HEK293 (cell line): ENCODE measurements around the gene PBLD.
A peak's percentile ranks its signal among the peaks of the same experiment; 100 is the strongest.

Source experiments
- CTCF ChIA-PET: fragments of 350-600 bp; formaldehyde crosslinking; extraction: SDS; loops from one replicate; lab custom pipeline; 2021; ENCODE audit warnings: antibody characterized with exemption; lab: Yijun Ruan, JAX
- POLR2A ChIA-PET: fragments of 300-600 bp; formaldehyde crosslinking; extraction: SDS; loops from one replicate; lab custom pipeline; 2020; ENCODE audit warnings: antibody characterized with exemption, inconsistent platforms; lab: Yijun Ruan, JAX
- H3K27ac ChIP-seq: fragments of 200-500 bp; sonication (Bioruptor generic); 2 replicates; pipeline ENCODE4 v1.5.1; 2014; ENCODE audit warnings: low read depth, low read length, control low read depth, inconsistent platforms; ENCODE audit errors: extremely low read depth
- H3K36me3 ChIP-seq, 2 experiments: fragments of 200-500 bp in 1 of 2; sonication (Bioruptor generic) in 1 of 2; 1 replicate in 1 of 2; 2 replicates in 1 of 2; pipeline ENCODE4 v1.5.1; 2014 to 2017; ENCODE audit warnings: inconsistent platforms in 2 of 2, low read length in 2 of 2; ENCODE audit not compliant: control insufficient read depth in 2 of 2, insufficient read depth in 1 of 2
- H3K4me1 ChIP-seq: fragments of 200-500 bp; sonication (Bioruptor generic); 2 replicates; pipeline ENCODE4 v1.5.1; 2014; ENCODE audit warnings: mild to moderate bottlenecking, low read length, inconsistent platforms; ENCODE audit not compliant: control insufficient read depth, insufficient read depth
- H3K4me3 ChIP-seq: 2 replicates; pipeline ENCODE4 v1.5.1; 2011; ENCODE audit warnings: low read depth, mild to moderate bottlenecking, control low read depth, low read length, moderate library complexity
- H3K9me3 ChIP-seq: fragments of 200-500 bp; sonication (Bioruptor generic); 2 replicates; pipeline ENCODE4 v1.5.1; 2014; ENCODE audit warnings: low read depth, low read length, inconsistent platforms; ENCODE audit not compliant: control insufficient read depth, insufficient read depth
- IKZF3 ChIP-seq: fragments of 450-650 bp; IDR thresholded peaks from 2 replicates; pipeline ENCODE4 v1.5.0; 2018; ENCODE audit warnings: missing biosample characterization, mild to moderate bottlenecking, missing genetic modification characterization, moderate library complexity
- PRDM1 ChIP-seq: fragments of 450-650 bp; formaldehyde crosslinking; IDR thresholded peaks from 2 replicates; pipeline ENCODE4; 2016; ENCODE audit warnings: missing biosample characterization, missing genetic modification characterization
- SCRT2 ChIP-seq: fragments of 450-650 bp; formaldehyde crosslinking; IDR thresholded peaks from 2 replicates; pipeline ENCODE4 v1.5.1; 2016; ENCODE audit warnings: missing biosample characterization, missing genetic modification characterization
- ZBTB48 ChIP-seq: fragments of 450-650 bp; formaldehyde crosslinking; IDR thresholded peaks from 2 replicates; pipeline ENCODE4 v1.5.1; 2016; ENCODE audit warnings: missing biosample characterization, missing genetic modification characterization
- ZNF121 ChIP-seq: fragments of 450-650 bp; formaldehyde crosslinking; IDR thresholded peaks from 2 replicates; pipeline ENCODE4 v1.5.1; 2016; ENCODE audit warnings: missing biosample characterization, missing genetic modification characterization
- ZNF140 ChIP-seq: fragments of 450-650 bp; formaldehyde crosslinking; IDR thresholded peaks from 2 replicates; pipeline ENCODE4 v1.5.1; 2016; ENCODE audit warnings: missing biosample characterization, missing genetic modification characterization
- ZNF433 ChIP-seq: fragments of 450-650 bp; formaldehyde crosslinking; IDR thresholded peaks from 2 replicates; pipeline ENCODE4 v1.5.1; 2016; ENCODE audit warnings: missing biosample characterization, missing genetic modification characterization, low read depth
- ZNF473 ChIP-seq: fragments of 450-650 bp; formaldehyde crosslinking; IDR thresholded peaks from 2 replicates; pipeline ENCODE4 v1.5.1; 2017; ENCODE audit warnings: missing biosample characterization, missing genetic modification characterization
- ZNF521 ChIP-seq: fragments of 450-650 bp; formaldehyde crosslinking; IDR thresholded peaks from 2 replicates; pipeline ENCODE4 v1.5.1; 2017; ENCODE audit warnings: missing biosample characterization, mild to moderate bottlenecking, missing genetic modification characterization
- ZNF548 ChIP-seq: fragments of 450-650 bp; formaldehyde crosslinking; IDR thresholded peaks from 2 replicates; pipeline ENCODE4 v1.5.1; 2016; ENCODE audit warnings: missing biosample characterization, missing genetic modification characterization
- ZNF560 ChIP-seq: fragments of 450-650 bp; formaldehyde crosslinking; IDR thresholded peaks from 2 replicates; pipeline ENCODE4 v1.5.1; 2017; ENCODE audit warnings: missing biosample characterization, missing genetic modification characterization, borderline replicate concordance
- ZNF654 ChIP-seq: fragments of 450-650 bp; formaldehyde crosslinking; IDR thresholded peaks from 2 replicates; pipeline ENCODE4 v1.5.1; 2016; ENCODE audit warnings: low read depth, missing biosample characterization, missing genetic modification characterization
- ZNF660 ChIP-seq: fragments of 450-650 bp; IDR thresholded peaks from 2 replicates; pipeline ENCODE4 v1.5.1; 2018; ENCODE audit warnings: missing biosample characterization, mild to moderate bottlenecking, missing genetic modification characterization
- ZNF768 ChIP-seq: fragments of 450-650 bp; formaldehyde crosslinking; IDR thresholded peaks from 2 replicates; pipeline ENCODE4 v1.5.1; 2018; ENCODE audit warnings: missing biosample characterization, mild to moderate bottlenecking, missing genetic modification characterization
- ZNF791 ChIP-seq: fragments of 450-650 bp; formaldehyde crosslinking; IDR thresholded peaks from 2 replicates; pipeline ENCODE4 v1.5.1; 2016; ENCODE audit warnings: missing biosample characterization, missing genetic modification characterization
- ZSCAN23 ChIP-seq: fragments of 450-650 bp; formaldehyde crosslinking; IDR thresholded peaks from 2 replicates; pipeline ENCODE4 v1.5.1; 2016; ENCODE audit warnings: missing biosample characterization, missing genetic modification characterization
- TF ChIP-seq, protein P1 (sequence below): fragments of 450-650 bp; formaldehyde crosslinking; IDR thresholded peaks from 2 replicates; pipeline ENCODE4 v1.5.1; 2017; ENCODE audit warnings: missing biosample characterization, missing genetic modification characterization
- TF ChIP-seq, protein P2 (sequence below): fragments of 450-650 bp; formaldehyde crosslinking; IDR thresholded peaks from 2 replicates; pipeline ENCODE4 v1.5.1; 2016; ENCODE audit warnings: missing biosample characterization, missing genetic modification characterization
- TF ChIP-seq, protein P3 (sequence below): fragments of 450-650 bp; formaldehyde crosslinking; IDR thresholded peaks from 2 replicates; pipeline ENCODE4 v1.5.1; 2016; ENCODE audit warnings: missing biosample characterization, missing genetic modification characterization
- TF ChIP-seq, protein P4 (sequence below): fragments of 450-650 bp; formaldehyde crosslinking; IDR thresholded peaks from 2 replicates; pipeline ENCODE4 v1.5.1; 2016; ENCODE audit warnings: missing biosample characterization, missing genetic modification characterization
- TF ChIP-seq, protein P5 (sequence below): fragments of 450-650 bp; formaldehyde crosslinking; IDR thresholded peaks from 2 replicates; pipeline ENCODE4 v1.5.1; 2017; ENCODE audit warnings: missing biosample characterization, missing genetic modification characterization
- TF ChIP-seq, protein P6 (sequence below): fragments of 450-650 bp; formaldehyde crosslinking; conservative IDR thresholded peaks from 2 replicates; pipeline ENCODE4 v1.5.1; 2016; ENCODE audit warnings: low read depth, missing biosample characterization, missing genetic modification characterization
- TF ChIP-seq, protein P7 (sequence below): fragments of 450-650 bp; formaldehyde crosslinking; IDR thresholded peaks from 2 replicates; pipeline ENCODE4 v1.5.0; 2017; ENCODE audit warnings: missing biosample characterization, missing genetic modification characterization, borderline replicate concordance

Gene PBLD

DNA sequence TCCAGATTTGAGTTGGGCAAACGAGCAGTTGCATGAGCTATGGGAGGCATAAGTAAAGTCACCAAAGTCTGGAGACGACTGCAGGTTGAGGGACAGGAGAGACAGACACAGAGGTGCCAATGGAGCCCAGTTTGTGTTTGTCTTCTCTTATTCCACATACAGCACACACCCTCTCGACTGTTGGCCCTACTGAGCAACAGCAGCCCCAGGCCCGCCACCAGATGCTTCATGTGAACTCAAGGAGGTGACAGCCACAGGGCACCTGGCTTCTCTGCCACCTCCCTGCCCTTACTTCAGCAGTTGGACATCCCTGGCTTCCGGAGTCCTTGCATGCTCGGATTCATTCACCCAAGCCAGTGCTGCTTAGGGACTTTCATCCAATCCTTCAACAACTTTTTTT lies 94.4 kb downstream of the PBLD start (continued):
- TF ChIP-seq, protein P1, sequence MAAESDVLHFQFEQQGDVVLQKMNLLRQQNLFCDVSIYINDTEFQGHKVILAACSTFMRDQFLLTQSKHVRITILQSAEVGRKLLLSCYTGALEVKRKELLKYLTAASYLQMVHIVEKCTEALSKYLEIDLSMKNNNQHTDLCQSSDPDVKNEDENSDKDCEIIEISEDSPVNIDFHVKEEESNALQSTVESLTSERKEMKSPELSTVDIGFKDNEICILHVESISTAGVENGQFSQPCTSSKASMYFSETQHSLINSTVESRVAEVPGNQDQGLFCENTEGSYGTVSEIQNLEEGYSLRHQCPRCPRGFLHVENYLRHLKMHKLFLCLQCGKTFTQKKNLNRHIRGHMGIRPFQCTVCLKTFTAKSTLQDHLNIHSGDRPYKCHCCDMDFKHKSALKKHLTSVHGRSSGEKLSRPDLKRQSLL (tag by site-specific recombination) = no peak
- TF ChIP-seq ZNF121 (tag by site-specific recombination) (no peak), ZNF660 (no peak), ZNF560 (no peak), IKZF3 (tag by site-specific recombination) (no peak), ZNF548 (tag by site-specific recombination) (no peak), ZNF791 (tag by site-specific recombination) (no peak), PRDM1 (tag by site-specific recombination) (no peak), ZBTB48 (no peak)
- TF ChIP-seq, protein P2, sequence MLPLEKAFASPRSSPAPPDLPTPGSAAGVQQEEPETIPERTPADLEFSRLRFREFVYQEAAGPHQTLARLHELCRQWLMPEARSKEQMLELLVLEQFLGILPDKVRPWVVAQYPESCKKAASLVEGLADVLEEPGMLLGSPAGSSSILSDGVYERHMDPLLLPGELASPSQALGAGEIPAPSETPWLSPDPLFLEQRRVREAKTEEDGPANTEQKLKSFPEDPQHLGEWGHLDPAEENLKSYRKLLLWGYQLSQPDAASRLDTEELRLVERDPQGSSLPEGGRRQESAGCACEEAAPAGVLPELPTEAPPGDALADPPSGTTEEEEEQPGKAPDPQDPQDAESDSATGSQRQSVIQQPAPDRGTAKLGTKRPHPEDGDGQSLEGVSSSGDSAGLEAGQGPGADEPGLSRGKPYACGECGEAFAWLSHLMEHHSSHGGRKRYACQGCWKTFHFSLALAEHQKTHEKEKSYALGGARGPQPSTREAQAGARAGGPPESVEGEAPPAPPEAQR (tag by site-specific recombination) = no peak

DNA sequence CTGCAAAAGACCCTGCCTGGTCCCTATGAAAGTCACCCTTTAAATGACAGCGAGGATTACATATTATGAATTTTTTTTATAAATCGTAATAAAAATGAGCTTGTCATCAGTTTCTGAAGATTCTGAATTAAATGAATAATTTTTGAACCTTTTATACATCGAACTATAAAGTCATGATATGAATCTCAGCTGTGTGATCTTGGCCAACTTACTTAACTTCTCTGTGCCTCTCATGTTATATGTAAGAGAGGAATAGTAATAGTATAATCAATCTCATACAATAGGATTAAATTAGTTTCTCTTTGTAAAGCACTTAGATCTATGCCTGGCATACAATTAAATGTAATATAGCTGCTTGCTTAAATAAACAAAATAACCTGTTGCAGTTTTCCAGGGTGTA lies 95.6 kb downstream of the PBLD start:
- H3K36me3 ChIP-seq = no peaks in the 10 kb centered on the region
- no peak overlapping the region for H3K4me3 ChIP-seq
- CTCF ChIA-PET = interaction anchor here (0.6 kb wide), 2 partner anchors 85 to 399 kb away, joined by 3 read pairs; no protein-coding TSS in a partner anchor
- TF ChIP-seq, protein P3, sequence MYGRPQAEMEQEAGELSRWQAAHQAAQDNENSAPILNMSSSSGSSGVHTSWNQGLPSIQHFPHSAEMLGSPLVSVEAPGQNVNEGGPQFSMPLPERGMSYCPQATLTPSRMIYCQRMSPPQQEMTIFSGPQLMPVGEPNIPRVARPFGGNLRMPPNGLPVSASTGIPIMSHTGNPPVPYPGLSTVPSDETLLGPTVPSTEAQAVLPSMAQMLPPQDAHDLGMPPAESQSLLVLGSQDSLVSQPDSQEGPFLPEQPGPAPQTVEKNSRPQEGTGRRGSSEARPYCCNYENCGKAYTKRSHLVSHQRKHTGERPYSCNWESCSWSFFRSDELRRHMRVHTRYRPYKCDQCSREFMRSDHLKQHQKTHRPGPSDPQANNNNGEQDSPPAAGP (tag by site-specific recombination) = no peak
- TF ChIP-seq, protein P4, sequence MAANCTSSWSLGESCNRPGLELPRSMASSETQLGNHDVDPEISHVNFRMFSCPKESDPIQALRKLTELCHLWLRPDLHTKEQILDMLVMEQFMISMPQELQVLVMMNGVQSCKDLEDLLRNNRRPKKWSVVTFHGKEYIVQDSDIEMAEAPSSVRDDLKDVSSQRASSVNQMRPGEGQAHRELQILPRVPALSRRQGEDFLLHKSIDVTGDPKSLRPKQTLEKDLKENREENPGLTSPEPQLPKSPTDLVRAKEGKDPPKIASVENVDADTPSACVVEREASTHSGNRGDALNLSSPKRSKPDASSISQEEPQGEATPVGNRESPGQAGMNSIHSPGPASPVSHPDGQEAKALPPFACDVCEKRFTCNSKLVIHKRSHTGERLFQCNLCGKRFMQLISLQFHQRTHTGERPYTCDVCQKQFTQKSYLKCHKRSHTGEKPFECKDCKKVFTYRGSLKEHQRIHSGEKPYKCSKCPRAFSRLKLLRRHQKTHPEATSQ = no peak
- TF ChIP-seq ZNF654 (tag by site-specific recombination) (no peak), ZNF433 (no peak), ZNF140 (tag by site-specific recombination) (no peak), ZSCAN23 (tag by site-specific recombination) (no peak), SCRT2 (tag by site-specific recombination) (peak; percentile 68; the same call in 1 of the 2 replicates), ZNF768 (tag by site-specific recombination) (peak; percentile 71), ZNF521 (no peak), ZNF473 (tag by site-specific recombination) (no peak)
- TF ChIP-seq, protein P5, sequence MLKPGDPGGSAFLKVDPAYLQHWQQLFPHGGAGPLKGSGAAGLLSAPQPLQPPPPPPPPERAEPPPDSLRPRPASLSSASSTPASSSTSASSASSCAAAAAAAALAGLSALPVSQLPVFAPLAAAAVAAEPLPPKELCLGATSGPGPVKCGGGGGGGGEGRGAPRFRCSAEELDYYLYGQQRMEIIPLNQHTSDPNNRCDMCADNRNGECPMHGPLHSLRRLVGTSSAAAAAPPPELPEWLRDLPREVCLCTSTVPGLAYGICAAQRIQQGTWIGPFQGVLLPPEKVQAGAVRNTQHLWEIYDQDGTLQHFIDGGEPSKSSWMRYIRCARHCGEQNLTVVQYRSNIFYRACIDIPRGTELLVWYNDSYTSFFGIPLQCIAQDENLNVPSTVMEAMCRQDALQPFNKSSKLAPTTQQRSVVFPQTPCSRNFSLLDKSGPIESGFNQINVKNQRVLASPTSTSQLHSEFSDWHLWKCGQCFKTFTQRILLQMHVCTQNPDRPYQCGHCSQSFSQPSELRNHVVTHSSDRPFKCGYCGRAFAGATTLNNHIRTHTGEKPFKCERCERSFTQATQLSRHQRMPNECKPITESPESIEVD (tag by site-specific recombination) = no peak
- TF ChIP-seq, protein P6, sequence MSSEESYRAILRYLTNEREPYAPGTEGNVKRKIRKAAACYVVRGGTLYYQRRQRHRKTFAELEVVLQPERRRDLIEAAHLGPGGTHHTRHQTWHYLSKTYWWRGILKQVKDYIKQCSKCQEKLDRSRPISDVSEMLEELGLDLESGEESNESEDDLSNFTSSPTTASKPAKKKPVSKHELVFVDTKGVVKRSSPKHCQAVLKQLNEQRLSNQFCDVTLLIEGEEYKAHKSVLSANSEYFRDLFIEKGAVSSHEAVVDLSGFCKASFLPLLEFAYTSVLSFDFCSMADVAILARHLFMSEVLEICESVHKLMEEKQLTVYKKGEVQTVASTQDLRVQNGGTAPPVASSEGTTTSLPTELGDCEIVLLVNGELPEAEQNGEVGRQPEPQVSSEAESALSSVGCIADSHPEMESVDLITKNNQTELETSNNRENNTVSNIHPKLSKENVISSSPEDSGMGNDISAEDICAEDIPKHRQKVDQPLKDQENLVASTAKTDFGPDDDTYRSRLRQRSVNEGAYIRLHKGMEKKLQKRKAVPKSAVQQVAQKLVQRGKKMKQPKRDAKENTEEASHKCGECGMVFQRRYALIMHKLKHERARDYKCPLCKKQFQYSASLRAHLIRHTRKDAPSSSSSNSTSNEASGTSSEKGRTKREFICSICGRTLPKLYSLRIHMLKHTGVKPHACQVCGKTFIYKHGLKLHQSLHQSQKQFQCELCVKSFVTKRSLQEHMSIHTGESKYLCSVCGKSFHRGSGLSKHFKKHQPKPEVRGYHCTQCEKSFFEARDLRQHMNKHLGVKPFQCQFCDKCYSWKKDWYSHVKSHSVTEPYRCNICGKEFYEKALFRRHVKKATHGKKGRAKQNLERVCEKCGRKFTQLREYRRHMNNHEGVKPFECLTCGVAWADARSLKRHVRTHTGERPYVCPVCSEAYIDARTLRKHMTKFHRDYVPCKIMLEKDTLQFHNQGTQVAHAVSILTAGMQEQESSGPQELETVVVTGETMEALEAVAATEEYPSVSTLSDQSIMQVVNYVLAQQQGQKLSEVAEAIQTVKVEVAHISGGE = no peak
- TF ChIP-seq, protein P7, sequence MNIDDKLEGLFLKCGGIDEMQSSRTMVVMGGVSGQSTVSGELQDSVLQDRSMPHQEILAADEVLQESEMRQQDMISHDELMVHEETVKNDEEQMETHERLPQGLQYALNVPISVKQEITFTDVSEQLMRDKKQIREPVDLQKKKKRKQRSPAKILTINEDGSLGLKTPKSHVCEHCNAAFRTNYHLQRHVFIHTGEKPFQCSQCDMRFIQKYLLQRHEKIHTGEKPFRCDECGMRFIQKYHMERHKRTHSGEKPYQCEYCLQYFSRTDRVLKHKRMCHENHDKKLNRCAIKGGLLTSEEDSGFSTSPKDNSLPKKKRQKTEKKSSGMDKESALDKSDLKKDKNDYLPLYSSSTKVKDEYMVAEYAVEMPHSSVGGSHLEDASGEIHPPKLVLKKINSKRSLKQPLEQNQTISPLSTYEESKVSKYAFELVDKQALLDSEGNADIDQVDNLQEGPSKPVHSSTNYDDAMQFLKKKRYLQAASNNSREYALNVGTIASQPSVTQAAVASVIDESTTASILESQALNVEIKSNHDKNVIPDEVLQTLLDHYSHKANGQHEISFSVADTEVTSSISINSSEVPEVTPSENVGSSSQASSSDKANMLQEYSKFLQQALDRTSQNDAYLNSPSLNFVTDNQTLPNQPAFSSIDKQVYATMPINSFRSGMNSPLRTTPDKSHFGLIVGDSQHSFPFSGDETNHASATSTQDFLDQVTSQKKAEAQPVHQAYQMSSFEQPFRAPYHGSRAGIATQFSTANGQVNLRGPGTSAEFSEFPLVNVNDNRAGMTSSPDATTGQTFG (tag by site-specific recombination) = no peak
- no peaks in the 10 kb centered on the region for H3K9me3 ChIP-seq
- no peak overlapping the region for H3K27ac ChIP-seq
- POLR2A ChIA-PET = no interaction called here
- H3K4me1 ChIP-seq = no peaks in the 10 kb centered on the region
